Stimulated activated CD8-positive, alpha-beta memory T cell treated with anti-CD3 and anti-CD28 coated beads, Interleukin-2, amount 100 ng/mL, for 1 hour (primary cell): ENCODE results near the gene GRIK3.
"Not testable (repeated sequence)": the region's sequence is repeated elsewhere in the genome, so short reads cannot be mapped to it uniquely, and the experiment has no call there.

Source experiments
- DNase-seq, 2 donors: peaks; one replicate each; pipeline ENCODE4 v3.0.0-alpha.2; 2020; ENCODE audit warnings: low read depth in 2 of 2

The GRIK3 gene

DNA sequence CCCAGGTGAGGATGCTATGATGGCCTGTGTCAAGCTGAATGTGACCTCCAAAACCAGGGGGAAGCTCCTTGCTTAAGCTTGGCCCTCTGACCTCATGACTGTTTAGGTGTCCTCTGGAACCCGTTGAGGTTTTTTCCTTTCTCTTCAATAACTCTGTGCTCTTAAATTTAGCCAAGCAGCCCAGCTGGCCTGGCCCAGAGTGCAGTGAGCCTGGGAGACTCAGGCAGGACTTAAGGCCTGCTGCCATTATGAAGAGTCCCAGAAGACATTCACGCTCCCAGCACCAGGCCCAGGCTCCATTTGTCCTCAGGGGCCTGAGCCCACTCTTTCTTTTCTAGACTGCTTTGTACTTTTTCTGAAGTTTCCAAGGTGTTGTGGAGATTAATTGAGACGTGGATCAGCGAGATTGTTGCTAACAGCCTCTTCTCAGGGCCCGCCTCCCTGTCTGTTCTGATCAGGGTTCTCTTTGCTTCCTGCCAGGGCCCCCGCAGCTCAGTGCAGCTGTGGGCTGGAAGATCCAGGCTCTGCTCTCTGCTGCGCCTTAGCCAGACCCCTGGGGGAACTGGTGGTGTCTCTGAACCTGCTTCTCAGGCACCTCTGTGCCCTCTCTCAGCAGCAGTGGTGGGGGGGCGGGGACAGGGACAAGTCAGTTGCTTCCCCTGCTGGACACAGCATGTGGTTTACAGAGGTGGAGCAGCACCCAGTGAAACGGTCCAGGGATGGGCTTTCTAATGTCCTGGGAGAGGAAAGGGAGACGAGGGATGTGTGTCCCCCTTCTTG is 124.2 kb downstream of the GRIK3 start:
- DNase-seq = no peak

DNA sequence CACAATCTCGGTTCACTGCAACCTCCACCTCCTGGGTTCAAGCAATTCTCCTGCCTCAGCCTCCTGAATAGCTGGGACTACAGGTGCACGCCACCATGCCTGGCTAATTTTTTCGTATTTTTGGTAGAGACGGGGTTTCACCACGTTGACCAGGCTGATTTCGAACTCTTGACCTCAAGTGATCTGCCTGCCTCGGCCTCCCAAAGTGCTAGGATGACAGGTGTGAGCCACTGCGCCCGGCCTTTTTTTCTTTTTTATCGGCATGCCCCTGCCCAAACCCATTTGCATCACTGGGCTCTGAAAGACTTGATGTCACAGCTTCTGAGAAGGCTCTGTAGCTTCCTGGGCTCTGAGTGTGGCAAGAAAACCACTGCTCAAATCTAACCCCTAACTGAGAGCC is 125.0 kb downstream of the GRIK3 start:
- DNase-seq = not testable (repeated sequence)

DNA sequence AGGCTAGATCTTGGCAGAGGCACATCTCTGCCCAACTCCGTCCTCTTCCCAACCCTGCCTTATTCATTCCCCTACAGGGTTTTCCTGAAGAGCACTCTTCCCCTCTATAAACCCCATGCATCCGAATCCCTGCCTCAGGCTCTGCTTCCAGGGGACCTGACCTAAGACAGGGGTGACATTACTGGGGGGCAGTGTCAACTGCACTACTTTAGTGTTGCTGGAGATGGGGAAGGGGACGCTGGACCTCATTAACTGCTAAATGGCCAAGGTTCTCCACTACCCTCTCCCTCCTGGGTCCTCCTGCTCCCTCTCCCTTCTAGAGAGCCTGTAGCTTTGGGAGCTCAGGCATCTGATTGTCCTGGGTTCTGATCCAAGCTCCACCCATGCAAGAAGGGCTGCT is 126.2 kb downstream of the GRIK3 start:
- DNase-seq = no peak

DNA sequence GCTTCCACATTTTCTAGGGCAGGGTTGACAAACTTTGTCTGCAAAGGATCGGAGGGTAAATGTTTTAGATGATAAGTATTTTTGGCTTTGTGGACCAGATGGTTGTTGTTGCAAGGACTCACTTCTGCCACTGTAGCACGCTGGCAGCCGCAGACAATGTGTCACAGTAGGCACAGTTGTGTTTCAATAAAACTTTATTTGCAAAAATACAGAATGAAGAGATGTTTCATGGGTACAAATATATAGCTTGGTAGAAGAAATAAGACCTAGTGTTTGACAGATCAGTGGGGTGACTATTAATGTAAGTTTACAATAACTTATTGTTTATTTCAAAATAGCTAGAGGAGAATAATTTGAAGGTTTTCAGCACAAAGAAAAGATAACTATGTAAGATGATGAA is 127.8 kb downstream of the GRIK3 start:
- no peak for DNase-seq

DNA sequence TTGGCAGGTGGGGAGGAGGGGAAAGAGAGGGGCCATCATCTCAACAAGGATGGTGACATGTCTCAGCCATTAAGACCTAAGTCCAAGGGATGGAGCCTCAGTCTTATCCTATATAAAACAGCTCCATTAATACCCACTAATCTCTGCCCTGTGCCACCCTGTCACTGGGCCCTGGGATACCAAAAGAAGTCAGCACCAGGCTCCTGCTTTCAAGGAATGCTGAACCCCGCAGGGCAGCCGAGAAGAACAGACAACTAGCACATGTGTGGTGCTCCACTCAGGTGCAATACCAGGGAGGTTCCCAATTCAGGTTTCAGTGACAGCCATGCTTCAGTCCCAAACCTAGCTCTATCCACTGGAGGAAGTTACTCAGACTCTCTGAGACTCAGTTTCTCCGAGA is 128.4 kb downstream of the GRIK3 start:
- no peak for DNase-seq

DNA sequence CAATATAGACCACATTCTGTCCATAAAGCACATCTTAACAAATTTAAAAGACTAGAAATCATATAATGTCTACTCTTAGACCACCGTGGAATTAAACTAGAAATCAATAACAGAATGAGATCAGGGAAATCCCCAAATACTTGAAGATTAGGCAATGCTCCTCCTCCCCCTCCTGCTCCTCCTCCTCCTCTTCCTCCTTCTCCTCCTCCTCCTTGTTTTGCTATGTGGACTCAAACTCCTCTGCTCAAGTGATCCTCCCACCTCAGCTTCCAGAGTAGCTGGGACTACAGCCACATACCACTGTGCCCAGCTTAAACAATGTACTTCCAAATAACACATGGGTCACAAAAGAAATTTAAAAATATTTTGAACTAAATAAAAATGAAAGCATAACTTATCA is 134.2 kb downstream of the GRIK3 start:
- DNase-seq = no peak

DNA sequence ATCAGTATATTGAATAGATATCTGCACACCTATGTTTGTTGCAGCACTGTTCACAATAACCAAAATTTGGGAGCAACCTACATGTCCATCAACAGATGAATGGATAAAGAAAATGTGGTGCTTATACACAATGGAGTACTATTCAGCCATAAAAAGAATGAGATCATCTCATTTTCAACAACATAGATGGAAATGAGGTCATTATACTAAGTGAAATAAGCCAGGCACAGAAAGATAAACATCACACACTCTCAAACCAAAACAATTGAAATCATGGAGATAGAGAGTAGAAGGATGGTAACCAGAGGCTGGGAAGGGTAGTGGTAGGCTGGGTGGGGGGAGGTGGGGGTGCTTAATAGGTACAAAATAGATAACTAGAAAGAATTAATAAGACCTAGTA is 136.5 kb downstream of the GRIK3 start:
- not testable (repeated sequence) for DNase-seq

DNA sequence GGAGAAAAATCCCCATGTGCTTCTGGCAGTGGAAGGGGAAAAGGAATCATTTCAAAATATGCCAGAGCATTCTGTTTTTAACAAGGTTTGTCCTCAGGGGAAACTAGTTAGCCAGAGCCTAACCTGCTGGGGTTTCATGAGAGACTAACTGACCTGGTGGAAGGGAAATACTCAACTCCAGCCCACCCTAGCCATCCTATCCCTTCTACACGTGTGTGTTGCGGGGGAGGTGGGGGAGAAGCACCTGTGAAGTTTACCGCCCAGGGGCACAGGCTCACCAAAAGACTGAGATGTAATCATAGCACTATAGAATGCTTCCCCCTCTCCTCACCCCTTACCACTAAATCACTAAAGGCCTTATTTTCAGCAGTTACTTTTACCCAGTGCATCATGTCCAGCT is 139.5 kb downstream of the GRIK3 start:
- no peak for DNase-seq

DNA sequence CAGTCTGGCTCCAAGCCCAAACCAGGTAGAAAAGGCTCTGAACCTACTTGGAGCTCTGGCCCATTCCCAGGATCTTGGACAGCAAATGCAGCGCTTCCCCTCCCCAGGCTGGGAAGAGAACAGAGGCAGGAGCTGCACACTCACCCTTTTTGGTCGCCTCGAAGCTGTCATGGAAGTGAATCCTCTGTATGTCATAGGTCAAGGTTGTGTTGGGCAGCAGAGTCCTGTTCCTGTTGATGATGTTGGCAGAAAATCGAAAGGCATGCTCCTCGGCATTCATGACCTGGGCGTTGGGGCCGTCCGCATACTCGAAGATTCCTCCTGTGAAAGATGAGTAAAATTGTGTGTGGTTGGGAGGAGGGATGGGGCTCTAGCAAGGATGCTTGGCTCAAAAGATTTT is 143.5 kb downstream of the GRIK3 start:
- DNase-seq = no peak

DNA sequence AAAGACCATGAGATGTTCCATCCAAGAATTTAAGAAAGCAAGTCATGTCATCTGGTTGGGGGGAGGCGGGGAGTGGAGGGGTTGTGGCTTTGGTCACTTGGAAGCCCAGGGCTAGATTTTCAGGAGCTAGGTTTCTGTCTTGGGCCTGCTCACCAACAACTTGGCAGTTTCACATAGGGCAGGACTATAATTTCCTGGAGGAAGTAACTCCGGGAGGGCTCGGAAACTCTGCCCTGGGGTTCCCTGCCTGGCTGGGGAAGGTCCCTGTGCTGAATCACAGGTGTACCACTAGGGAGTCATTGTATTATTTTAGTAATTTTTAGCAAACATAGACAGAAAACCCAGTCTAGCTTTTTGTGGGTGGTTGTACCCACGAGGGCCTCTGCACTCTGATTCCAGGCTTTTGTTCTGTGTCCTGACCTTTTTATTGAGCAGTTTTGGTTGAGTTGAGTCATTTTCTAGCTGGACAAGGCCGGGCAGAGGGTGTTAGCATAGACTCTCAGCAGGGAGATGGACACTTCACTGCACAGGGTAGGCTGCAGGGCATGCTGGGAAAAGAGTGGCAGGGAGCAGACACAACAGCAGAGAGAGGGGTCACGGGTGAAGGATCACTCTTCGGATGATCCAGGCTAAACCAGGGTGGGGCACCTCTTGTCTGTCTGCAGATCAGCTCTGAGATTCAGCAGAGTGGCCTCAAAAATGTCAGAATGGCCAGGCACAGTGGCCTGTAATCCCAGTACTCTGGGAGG is 144.7 kb downstream of the GRIK3 start:
- no peak for DNase-seq

DNA sequence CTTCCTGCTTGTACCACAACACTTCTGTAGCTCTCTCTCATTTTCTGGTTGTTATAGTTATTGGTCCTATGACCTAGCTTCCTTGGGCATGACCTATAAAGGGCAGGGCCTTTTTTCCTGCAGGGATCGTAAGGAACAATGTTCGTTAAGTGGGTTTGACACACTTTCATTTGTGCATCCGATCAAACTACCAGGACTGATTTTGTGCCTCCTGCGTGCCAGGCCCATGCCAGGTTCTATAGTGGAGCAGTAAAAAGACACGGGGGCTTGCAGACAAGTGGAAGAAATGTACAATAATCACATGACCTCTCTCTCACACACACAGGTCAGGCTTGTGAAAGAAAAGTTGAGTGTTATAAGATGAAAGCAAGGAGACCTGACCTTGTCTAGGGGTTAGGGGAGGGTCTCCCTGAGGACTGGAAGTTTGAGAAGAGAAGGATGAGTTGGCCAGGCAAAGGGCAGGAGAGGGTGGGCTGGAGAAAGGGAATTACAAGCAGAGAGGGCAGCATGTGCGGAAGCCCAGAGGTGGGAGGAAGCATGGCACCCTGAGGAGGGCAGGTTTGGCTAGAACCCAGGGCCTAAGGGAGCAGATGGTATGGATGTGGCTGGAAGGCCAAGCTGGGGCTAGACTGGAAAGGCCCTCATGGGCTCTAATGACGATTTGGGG is 145.4 kb downstream of the GRIK3 start:
- no peak for DNase-seq

DNA sequence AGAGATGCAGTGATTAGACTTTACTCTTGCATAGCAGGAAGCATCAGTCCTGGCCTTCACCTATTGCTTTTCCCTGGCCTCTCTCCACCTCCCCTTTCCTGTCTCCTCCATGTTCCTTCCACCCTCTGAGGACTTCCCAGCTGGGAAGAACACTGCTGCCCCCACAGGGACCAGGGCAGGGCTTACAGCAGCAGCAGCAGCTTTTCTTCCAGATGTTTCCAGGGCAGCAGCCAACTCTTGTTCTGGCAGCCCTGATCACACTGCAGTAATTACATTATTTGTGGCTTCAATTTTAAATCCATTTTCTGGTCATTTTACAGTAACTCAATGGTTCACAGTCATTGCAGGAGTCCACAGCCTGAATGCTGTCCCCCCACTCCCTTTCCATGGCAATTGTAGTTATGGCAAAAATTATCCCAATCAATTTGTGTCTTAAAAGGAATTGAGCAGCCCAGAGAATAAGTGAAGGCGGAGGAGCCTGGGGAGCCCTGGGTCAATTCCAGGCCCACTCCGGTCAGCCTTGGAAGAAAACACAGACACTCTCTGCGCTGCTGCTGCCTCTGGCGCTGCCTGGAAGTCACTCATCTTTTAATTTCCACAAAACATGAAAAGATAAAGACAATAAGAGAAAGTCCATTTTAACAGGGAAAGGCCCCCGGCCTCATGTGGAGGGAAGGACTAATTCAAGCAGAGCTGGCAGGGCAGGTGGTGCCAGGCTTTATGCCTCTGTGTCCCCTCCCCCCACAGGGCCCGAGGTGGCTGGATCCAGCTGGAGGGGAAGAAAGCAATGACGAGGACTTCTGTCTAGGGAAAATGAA is 148.6 kb downstream of the GRIK3 start:
- DNase-seq = no peak

DNA sequence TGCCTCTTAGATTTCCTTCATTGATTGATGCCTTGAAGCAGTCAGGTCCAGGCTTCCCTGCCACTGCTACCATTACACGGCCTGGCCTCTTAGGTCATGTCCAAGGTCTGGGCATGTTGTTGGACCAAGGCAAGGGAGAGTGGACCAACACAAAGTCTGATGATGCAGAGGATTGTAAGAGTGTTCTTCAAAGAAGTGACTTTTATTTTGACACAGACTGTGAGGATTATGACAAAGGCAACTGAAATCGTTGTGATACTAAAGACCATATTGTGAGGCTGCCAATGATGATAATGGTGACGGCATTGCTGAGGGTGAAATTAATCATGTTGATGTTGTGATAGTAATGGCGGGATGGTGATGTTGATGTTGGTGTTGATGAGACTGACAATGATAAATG is 149.5 kb downstream of the GRIK3 start:
- no peak for DNase-seq

DNA sequence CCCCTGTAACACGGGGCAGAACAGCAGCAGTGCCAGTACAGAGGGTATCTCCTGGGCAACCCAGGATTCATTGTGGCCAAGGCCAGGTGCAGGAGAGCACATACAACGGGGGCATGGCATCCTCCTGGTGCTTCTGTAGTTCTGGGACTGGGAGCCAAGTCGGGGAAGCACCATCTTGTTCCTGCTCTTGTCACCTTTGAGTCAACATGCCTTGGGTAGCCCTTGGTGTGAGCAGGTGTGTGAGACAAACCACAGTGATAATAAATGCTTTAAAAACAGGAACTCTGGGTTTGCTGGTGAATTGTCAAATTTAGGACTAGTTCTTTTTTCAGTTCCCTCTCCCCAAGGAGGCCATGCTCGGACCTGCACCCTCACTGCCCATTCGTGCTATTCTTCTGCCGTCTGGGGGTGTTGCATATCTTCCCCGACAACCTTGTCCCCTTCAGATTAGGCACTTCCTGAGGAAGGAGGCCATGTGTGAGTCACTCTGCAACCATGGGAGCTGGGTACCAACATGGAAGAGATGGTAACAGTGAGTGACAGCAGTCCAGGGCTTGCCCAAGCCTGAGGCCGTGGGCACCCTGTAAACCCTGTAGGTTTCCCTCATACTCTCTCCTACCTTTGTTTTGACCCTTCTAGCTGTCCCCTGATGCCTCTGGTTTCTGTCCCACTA is 150.2 kb downstream of the GRIK3 start:
- no peak for DNase-seq

DNA sequence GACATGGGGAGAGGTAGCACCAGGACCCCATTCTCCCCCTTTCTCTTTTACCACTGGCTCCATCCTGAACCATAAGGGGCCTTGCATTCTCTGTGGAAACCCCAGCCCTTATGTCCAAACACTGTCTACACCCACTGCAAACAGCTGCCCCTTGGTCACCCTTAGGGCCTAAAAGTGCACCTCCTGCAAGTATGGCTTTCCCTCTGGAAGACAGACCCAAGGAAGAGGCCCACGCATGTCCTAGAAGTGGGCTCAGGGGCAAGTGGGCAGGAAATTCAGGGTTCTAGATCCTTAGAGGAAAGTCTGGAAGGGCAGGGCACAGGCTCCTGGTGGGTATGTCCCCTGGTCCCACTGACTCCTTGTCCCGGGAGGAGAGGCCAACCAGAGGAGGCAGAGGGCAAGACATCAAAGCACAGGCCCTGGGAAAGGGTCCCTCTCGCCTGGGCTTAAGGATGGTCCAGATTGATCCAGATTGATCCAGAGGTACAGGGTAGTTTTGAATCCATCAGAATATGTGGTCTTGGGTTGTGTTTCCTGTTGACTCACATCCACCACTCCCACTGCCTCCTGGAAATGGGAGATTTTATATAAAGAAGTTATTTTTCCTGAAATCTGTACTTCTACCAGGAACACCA is 150.9 kb downstream of the GRIK3 start:
- DNase-seq = no peak

DNA sequence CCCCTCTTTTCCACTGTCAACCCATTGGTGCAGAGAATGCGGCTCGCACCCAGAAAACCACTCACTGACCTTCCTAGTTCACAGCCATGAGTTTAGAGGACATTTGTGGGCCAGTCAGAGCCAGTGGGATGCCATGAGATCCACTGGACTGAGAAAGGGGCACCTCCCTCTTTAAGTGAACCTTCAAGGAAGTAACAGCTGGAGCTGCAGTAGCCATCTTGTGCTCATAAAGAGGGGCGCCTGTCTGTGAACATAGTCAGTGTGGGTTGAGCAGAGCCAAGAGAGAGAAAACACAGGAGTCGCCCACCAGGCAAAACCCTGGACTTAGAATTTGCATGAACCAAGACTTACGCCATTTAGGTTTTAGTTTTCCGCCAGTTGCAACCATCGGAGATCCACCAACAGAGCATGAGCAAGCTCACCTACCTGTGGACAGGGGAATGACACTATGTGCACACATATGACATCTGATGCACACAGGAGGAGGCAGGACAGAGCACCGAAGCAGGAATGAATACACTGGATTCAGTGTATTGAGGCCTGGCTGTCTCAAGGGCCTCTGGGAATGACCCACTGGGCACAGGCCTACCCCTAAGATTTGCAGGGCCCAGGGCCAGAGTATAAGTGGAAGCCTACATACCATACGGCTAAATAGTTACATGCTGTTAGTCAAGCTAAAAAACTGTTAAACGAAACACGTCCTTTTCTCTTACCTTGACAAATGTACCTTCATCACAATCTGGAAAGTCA is 151.6 kb downstream of the GRIK3 start:
- no peak for DNase-seq

DNA sequence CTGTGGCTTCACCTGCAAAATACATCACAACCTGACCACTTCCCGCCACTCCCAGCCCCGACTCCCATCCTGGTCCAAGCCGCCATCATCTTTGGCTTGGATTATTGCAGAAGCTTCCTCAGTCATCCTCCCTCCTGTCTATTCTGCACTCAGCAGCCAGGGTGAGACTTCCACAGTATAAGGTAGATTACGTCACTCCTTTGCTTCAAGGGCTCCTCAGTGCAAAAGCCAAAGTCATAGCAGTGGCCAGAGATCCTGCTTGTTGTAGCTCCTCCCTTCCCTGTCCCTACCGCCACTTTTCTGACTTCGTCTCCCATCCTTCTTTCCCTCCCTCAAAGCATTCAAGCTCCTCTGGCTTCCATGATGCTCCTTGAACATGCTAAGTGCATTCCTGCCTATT is 152.8 kb downstream of the GRIK3 start:
- no peak for DNase-seq

DNA sequence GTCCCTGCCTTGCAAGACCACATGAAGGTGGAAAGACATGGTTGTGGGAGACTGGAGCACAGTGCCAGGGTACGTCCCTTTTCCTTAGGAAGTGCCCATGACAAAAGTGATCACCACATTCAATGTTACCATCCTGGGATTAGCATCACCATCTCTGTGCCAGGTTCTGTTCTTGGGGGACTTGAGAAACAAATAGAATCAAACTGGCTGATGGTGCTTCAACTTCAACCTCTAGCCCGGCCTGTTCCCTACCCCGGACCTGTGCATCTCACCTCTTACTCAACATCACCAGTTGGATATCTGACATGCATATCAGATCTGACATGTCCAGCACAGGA is 153.3 kb downstream of the GRIK3 start:
- DNase-seq = no peak

DNA sequence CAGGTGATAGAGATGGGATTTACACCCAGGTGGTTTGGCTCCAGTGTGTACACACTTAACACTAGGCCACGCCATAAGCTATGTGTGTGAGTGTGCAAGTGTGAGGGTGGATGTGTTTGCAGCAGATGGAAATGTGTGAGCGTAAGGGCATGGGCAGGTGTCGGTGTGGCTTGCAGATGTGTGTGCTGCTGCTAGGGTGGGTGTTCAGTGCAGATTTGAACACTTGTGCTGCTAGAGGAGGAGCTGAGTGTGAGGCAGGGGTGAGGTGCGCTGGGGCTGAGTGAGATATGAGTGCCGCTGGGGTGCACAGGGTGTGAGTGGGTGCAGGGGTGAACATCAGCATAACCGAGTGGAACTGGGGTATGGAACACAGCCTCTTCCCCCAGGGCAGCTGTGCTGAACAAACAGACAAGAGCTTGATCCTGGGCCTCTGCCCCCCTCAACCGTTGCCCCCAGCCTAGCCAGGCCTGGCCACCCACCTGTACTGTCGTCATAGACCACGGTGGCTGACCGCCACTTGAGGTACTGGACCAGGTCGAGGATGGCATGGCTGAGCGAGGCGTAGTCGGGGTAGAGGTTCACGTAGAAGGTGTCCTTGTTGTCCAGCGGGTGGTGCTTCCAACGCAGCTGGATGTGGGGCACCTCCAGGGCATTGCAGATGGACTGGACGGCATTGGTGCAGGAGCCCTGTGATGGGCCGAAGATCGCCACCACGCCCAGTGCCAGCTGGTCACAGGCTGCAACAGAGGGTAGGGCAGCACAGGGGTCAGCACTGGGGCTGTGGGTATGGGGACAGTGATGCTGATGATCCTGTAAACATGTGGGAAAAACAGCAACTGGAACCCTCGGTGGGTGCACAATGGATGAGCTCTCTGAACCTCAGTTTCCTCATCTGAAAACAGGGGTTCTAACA is 153.9 kb downstream of the GRIK3 start:
- DNase-seq = no peak
